Measurements from ENCODE around the gene HIVEP3. TPM values are rescaled to one million over a fixed set of nuclear protein-coding genes. Genes with fewer than 3 reads are reported as not detected.

The HIVEP3 gene
- total RNA-seq, 1 experiment from 2014 or later = 6.0 TPM

- POLR2A ChIA-PET = no interaction called here
- Histone ChIP-seq H3K9me3 (ENCODE audit: control insufficient read depth, insufficient read depth, low read depth, low read length) (no peaks in the 10 kb centered on the region), H3K27me3 (ENCODE audit: control insufficient read depth, insufficient read depth, low read length) (no peaks in the 10 kb centered on the region), H3K36me3 (ENCODE audit: control insufficient read depth, insufficient read depth, low read length) (no peaks in the 10 kb centered on the region), H3K4me3 (ENCODE audit: low read depth in 2 of 2, low read length in 2 of 2) (no peak overlapping the region), H3K4me1 (ENCODE audit: control insufficient read depth, insufficient read depth, low read length) (peaks cover 9% of the 10 kb centered on the region), H3K27ac (ENCODE audit: low read length) (peak overlapping the region; percentile 39; the same call in 1 of the 2 replicates)
- CTCF ChIA-PET = interaction anchor here (0.7 kb wide), 1 partner anchor 466 kb away, joined by 3 read pairs; no protein-coding TSS in a partner anchor
- ATAC-seq (peak; percentile 74), DNase-seq (ENCODE audit: low read depth, low spot score) (no peak)
- no peak for TF ChIP-seq CTCF (IDR thresholded peaks at IDR 0.05)
- no peak for TF ChIP-seq TCF7L2 (IDR thresholded peaks at IDR 0.05; ENCODE audit: low read depth, low read length)
- no peak for TF ChIP-seq POLR2AphosphoS5 (IDR thresholded peaks at IDR 0.05; ENCODE audit: low read depth, low read length)
- no peak for TF ChIP-seq SIN3A (IDR thresholded peaks at IDR 0.05; ENCODE audit: borderline replicate concordance, insufficient read depth, low read depth, low read length)
- TF ChIP-seq REST (IDR thresholded peaks at IDR 0.05; ENCODE audit: insufficient read depth in 1 of 2, low read depth in 2 of 2, low read length in 1 of 2) = no peak
- BruUV-seq (replicated peaks) = no TSS peak
- in situ Hi-C loops (cut with HindIII; ENCODE audit: low pct_unique_long_range_greater_than_20kb, low sequenced_read_pairs) = no loop called here
- intact Hi-C loops (cut with micrococcal nuclease; ENCODE audit: unreplicated experiment) = no loop called here
Measured at GRCh38 chr1:41672173-41672572, 246.5 kb downstream of the HIVEP3 start.

DNA sequence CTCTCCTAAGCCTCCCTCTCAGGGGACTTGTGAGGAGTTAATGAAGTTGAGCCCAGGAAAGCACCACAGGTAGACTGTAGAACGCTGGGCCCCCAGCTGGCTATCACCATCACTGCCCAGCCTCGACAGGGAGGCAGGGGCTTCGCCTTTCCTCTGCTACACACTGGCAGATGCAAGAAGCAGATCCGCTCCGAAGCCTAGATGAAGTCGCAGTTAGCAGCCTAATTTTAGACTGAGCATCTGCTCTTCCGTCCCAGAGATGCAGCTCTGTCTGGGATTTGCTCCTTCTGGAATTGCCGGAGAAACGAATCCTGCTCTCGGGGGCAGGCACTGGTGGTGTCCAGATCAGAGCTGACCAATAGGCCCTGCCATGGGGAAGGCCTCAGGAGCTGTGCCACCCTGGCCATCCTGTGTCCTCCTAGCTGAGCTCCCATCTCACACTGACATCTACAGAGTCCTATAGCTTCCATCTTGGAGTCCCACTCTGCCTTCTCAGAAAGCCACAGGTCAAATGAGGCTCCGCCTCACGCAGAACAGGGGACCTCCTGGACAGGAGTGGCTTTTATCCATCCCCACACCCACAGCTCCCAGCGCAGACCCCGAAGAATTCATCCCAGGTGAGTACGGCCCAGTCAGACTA, 247.5 kb downstream of the HIVEP3 start:
- Histone ChIP-seq H3K4me1 (ENCODE audit: control insufficient read depth, insufficient read depth, low read length) (peaks cover 9% of the 10 kb centered on the region), H3K4me3 (ENCODE audit: low read depth in 2 of 2, low read length in 2 of 2) (no peak overlapping the region), H3K36me3 (ENCODE audit: control insufficient read depth, insufficient read depth, low read length) (no peaks in the 10 kb centered on the region), H3K27ac (ENCODE audit: low read length) (no peak overlapping the region), H3K9me3 (ENCODE audit: control insufficient read depth, insufficient read depth, low read depth, low read length) (no peaks in the 10 kb centered on the region), H3K27me3 (ENCODE audit: control insufficient read depth, insufficient read depth, low read length) (no peaks in the 10 kb centered on the region)
- intact Hi-C loops (cut with micrococcal nuclease; ENCODE audit: unreplicated experiment) (no loop called here), in situ Hi-C loops (cut with HindIII; ENCODE audit: low pct_unique_long_range_greater_than_20kb, low sequenced_read_pairs) (no loop called here)
- TF ChIP-seq REST (IDR thresholded peaks at IDR 0.05; ENCODE audit: insufficient read depth in 1 of 2, low read depth in 2 of 2, low read length in 1 of 2) (no peak), TCF7L2 (IDR thresholded peaks at IDR 0.05; ENCODE audit: low read depth, low read length) (no peak), SIN3A (IDR thresholded peaks at IDR 0.05; ENCODE audit: borderline replicate concordance, insufficient read depth, low read depth, low read length) (no peak), POLR2AphosphoS5 (IDR thresholded peaks at IDR 0.05; ENCODE audit: low read depth, low read length) (no peak), CTCF (IDR thresholded peaks at IDR 0.05) (no peak)
- ChIA-PET CTCF (no interaction called here), POLR2A (no interaction called here)
- DNase-seq (ENCODE audit: low read depth, low spot score) (no peak), ATAC-seq (no peak)
- no TSS peak for BruUV-seq (replicated peaks)

Data from Panc1 (cell line).